ENCODE measurements around the gene SLC1A7.

DNA sequence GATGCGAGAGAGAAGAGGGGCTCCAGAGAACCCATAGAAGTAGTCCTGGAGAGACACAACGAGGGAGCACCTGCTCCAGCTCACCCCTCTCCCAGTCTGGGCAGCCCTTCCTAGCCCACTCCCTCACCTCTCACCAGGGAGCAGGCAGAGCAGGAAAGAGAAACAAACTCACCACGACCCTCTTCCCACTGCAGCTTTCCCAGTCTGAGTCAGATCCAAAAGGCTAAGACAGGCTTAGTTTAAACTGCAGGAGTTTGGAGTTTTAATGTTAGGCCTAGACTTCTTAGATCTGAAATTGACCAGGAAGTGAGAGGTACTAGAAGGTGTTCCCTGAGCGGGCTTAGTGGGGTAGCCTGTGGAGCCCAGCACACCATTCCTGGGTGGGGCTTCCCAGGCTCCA is 29.6 kb downstream of the SLC1A7 start:
- no peak for TF ChIP-seq POLR2AphosphoS5 (IDR thresholded peaks at IDR 0.05; ENCODE audit: low read depth, low read length)
- no peak for TF ChIP-seq POLR2A (IDR thresholded peaks at IDR 0.05; ENCODE audit: low read depth, low read length)
